BJ (cell line): ENCODE data around the gene XYLT1. TPM values are rescaled to one million over a fixed set of nuclear protein-coding genes. Genes with fewer than 3 reads are reported as not detected.
A peak's percentile ranks its signal among the peaks of the same experiment; 100 is the strongest.
"Not testable (repeated sequence)": the region's sequence is repeated elsewhere in the genome, so short reads cannot be mapped to it uniquely, and the experiment has no call there.

Experiments
- CTCF ChIA-PET: fragments of 350-600 bp; formaldehyde crosslinking; extraction: SDS; loops from one replicate; lab custom pipeline; 2021; ENCODE audit warnings: antibody characterized with exemption, inconsistent platforms; lab: Yijun Ruan, JAX
- POLR2A ChIA-PET: fragments of 300-600 bp; sonication (Branson Sonifier 250); formaldehyde crosslinking; extraction: SDS; loops from one replicate; lab custom pipeline; 2021; ENCODE audit warnings: antibody characterized with exemption; lab: Charles Lee
- DNase-seq: peaks from one replicate; pipeline ENCODE4 v3.0.0-alpha.2; 2011; ENCODE audit warnings: low read depth
- H3K27me3 ChIP-seq: 2 replicates; pipeline ENCODE4 v1.6.0; 2011; ENCODE audit warnings: low read length; ENCODE audit not compliant: control insufficient read depth, insufficient read depth
- H3K36me3 ChIP-seq: 2 replicates; pipeline ENCODE4 v1.5.1; 2011; ENCODE audit warnings: low read length; ENCODE audit not compliant: control insufficient read depth, insufficient read depth
- H3K4me3 ChIP-seq: 2 replicates; pipeline ENCODE4 v1.5.1; 2011; ENCODE audit warnings: low read depth, mild to moderate bottlenecking, control low read depth, low read length
- polyA plus RNA-seq: library from polyadenylated mRNA; depleted of rRNA; stranded (reverse); fragments of >200 nt; gene quantifications from 2 replicates; pipeline ENCODE4 v1.2.3, GENCODE V29; 2011
- TF ChIP-seq, protein P1 (sequence below): IDR thresholded peaks from 2 replicates; pipeline ENCODE4 v1.5.1; 2011; ENCODE audit warnings: low read depth, mild to moderate bottlenecking, control low read depth, inconsistent platforms, low read length, moderate library complexity; ENCODE audit not compliant: insufficient read depth

Gene XYLT1
- polyA plus RNA-seq, 1 experiment, result 15.9 TPM

DNA sequence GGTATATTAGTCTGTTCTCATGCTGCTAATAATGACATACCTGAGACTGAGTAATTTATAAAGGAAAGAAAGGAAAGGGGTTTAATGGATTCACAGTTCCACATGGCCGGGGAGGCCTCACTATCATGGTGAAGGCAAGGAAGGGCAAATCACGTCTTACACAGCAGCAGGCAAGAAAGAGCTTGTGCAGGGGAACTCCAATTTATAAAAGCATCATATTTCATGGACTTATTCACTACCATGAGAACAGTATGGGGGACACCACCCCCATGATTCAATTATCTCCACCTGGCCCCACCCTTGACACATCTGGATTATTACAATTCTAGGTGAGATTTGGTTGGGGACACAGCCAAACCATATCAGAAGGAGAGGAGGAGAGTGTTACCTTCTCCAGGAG is 17.7 kb upstream of the XYLT1 start:
- Histone ChIP-seq H3K4me3 (no peak overlapping the region), H3K27me3 (no peaks in the 10 kb centered on the region), H3K36me3 (no peaks in the 10 kb centered on the region)
- CTCF ChIA-PET, result no interaction called here
- POLR2A ChIA-PET, result no interaction called here
- DNase-seq, result no peak
- TF ChIP-seq, protein P1, sequence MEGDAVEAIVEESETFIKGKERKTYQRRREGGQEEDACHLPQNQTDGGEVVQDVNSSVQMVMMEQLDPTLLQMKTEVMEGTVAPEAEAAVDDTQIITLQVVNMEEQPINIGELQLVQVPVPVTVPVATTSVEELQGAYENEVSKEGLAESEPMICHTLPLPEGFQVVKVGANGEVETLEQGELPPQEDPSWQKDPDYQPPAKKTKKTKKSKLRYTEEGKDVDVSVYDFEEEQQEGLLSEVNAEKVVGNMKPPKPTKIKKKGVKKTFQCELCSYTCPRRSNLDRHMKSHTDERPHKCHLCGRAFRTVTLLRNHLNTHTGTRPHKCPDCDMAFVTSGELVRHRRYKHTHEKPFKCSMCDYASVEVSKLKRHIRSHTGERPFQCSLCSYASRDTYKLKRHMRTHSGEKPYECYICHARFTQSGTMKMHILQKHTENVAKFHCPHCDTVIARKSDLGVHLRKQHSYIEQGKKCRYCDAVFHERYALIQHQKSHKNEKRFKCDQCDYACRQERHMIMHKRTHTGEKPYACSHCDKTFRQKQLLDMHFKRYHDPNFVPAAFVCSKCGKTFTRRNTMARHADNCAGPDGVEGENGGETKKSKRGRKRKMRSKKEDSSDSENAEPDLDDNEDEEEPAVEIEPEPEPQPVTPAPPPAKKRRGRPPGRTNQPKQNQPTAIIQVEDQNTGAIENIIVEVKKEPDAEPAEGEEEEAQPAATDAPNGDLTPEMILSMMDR, result no peak

DNA sequence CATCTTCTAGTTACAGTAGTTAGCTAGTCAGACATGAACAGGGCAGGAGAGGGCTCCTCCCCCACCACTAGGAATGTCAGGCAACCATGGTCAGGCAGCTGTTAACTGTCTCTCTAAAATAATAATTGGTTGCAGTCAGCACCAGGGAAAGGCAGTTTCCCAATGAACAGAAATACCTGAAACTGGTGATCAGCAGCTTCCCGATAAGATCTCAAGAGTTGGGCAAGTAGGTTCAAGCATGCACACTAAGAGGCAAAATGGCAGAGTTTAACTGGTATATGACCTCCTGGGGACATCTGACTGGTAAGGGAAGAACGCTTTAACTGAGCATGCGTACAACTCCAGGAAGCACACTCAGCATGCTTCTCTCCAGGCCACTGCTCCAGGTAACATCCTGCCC is 12.6 kb upstream of the XYLT1 start:
- ChIA-PET POLR2A (no interaction called here), CTCF (interaction anchor here (1.4 kb wide), 1 partner anchor 96 kb away, joined by 3 read pairs; no protein-coding TSS in a partner anchor)
- H3K4me3 ChIP-seq, result no peak overlapping the region
- TF ChIP-seq, protein P1, result no peak
- H3K27me3 ChIP-seq, result peaks cover 2% of the 10 kb centered on the region; the same call in 1 of the 2 replicates
- no peak for DNase-seq
- H3K36me3 ChIP-seq, result no peaks in the 10 kb centered on the region

DNA sequence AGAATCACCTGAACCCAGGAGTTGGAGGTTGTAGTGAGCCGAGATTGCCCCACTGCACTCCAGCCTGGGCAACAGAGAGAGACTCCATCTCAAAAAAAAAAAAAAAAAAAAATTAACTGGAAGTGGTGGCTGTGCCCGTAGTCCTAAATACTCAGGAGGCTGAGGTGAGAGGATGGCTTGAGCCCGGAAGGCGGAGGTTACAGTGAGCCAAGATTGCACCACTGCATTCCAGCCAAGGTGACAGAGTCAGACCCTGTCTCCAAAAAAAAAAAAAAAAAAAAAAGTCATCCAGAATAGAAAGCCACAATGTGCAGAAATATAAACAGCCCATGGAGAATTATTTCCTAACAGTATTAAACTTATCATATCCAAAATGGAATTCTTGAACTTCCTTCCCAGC is 11.6 kb upstream of the XYLT1 start:
- CTCF ChIA-PET, result interaction anchor here (0.6 to 1.4 kb wide), 3 partner anchors 31 to 112 kb away, joined by 3 read pairs; no protein-coding TSS in a partner anchor
- DNase-seq, H3K4me3 ChIP-seq, POLR2A ChIA-PET, H3K27me3 ChIP-seq, H3K36me3 ChIP-seq: not testable (repeated sequence)

DNA sequence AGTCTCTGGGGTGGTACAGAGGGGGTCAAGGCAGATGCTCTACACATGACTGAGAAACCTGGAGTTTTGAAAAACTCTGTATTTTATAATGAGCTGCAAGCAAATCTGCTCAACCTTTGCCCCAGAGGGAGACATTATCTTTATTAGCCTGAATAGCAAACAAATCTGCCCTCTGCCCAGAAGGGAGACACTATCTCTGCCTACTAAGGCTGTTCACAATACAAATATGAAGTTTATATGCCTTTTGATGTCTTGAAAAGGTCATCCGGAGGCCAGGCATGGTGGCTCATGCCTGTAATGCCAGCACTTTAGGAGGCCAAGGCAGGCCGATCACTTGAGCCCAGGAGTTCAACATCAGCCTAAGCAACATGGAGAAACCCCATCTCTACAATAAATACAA is 11.0 kb upstream of the XYLT1 start:
- DNase-seq, result no peak
- TF ChIP-seq, protein P1, result no peak
- CTCF ChIA-PET, result interaction anchor here (0.9 to 9.1 kb wide), 2 partner anchors 32 to 96 kb away, joined by 3 to 133 read pairs; no protein-coding TSS in a partner anchor
- no peak overlapping the region for H3K4me3 ChIP-seq
- POLR2A ChIA-PET, result no interaction called here
- peaks cover 2% of the 10 kb centered on the region; the same call in 1 of the 2 replicates for H3K27me3 ChIP-seq
- no peaks in the 10 kb centered on the region for H3K36me3 ChIP-seq

DNA sequence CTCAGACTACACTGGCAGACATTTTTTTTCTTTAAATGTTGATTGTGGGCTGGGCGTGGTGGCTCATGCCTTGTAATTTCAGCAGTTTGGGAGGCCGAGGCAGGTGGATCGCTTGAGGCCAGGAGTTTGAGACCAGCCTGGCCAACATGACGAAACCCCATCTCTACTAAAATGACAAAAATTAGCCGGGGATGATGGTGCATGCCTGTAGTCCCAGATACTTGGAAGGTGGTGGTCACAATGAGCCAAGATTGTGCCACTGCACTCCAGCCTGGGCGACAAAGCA is 6.4 kb upstream of the XYLT1 start:
- H3K27me3 ChIP-seq, POLR2A ChIA-PET, H3K4me3 ChIP-seq, DNase-seq, H3K36me3 ChIP-seq: not testable (repeated sequence)
- CTCF ChIA-PET, result interaction anchor here (0.8 to 9.1 kb wide), 7 partner anchors 18 to 249 kb away, joined by 3 to 133 read pairs (median 4); no protein-coding TSS in a partner anchor

DNA sequence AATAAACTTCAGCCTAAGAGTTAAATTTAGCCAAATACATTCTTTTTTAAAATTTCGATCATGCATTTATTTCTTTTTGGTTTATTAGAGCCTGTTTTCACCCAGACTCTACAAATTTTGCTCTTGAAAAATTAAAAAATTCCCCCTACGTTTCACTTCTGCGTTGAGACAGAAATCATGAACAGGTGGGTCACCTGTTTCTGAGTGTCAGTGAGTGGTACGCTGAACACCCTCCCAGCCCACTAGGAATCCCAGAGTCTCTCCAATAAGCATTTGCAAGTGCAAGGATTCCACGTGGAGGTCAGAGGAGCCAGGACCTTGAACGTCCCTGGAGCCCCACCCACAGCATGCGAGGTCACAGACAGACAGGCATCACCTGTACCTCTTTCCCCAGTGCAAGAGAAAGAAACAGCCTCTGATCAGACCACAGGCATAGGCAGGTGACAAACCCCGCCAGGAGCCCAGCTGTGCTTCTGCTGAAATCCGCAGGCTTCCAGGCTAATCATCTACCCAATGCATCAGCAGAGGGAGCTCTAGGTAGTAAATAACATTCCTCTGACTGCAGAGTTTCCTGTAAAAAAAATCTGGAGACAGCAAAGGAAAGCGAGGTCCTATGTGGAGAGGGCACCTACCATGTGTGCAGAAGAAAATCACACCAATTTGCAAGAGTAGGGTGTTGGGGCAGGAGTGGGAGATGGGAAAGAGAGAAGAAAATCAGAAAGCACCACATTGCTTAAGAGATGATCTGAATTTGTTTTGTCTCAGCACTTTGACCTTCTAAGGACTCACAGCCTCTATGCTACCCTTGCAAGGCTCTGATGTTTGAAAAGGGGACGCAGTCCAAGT is 5.9 kb upstream of the XYLT1 start:
- Histone ChIP-seq H3K4me3 (no peak overlapping the region), H3K27me3 (peaks cover 2% of the 10 kb centered on the region; the same call in 1 of the 2 replicates), H3K36me3 (no peaks in the 10 kb centered on the region)
- ChIA-PET POLR2A (no interaction called here), CTCF (interaction anchor here (0.7 to 9.1 kb wide), 8 partner anchors 18 to 249 kb away, joined by 3 to 133 read pairs (median 4); no protein-coding TSS in a partner anchor)
- TF ChIP-seq, protein P1, result peak; percentile 72
- no peak for DNase-seq
